ENCODE results near the gene KY. TPM values are rescaled to one million over a fixed set of nuclear protein-coding genes. Genes with fewer than 3 reads are reported as not detected.

The KY gene
- total RNA-seq, 6 donors from 2014 or later = 0.11 to 2.1 (median 0.38) TPM; not detected in 2

GRCh38 chr3:134601539-134602439 lies 49.0 kb downstream of the KY start:
- no peak overlapping the region for H3K27ac ChIP-seq
- no peaks in the 10 kb centered on the region for H3K27me3 ChIP-seq
- H3K4me1 ChIP-seq = peaks cover 0 to 8% (median 0%) of the 10 kb centered on the region in 4 donors
- H3K9me3 ChIP-seq = no peaks in the 10 kb centered on the region
- WGBS, 2 donors = 65 to 78% methylated on average over 8 to 19 of the region's 19 CpGs
- ATAC-seq (ENCODE audit: low FRiP score in 2 of 2) = peak in 1 of 2 donors; percentile 10
- DNase-seq = peak in 1 of 2 donors; percentile 60
- H3K4me3 ChIP-seq = no peak overlapping the region
- TF ChIP-seq POLR2AphosphoS5 (IDR thresholded peaks at IDR 0.05) (no peak), EP300 (IDR thresholded peaks at IDR 0.05) (no peak), CTCF (IDR thresholded peaks at IDR 0.05) (no peak), POLR2A (IDR thresholded peaks at IDR 0.05) (no peak)
- no peaks in the 10 kb centered on the region for H3K36me3 ChIP-seq

GRCh38 chr3:134600685-134601463 lies 49.9 kb downstream of the KY start:
- ATAC-seq (ENCODE audit: low FRiP score in 2 of 2) (peak; percentile 63 to 82), DNase-seq (peak; percentile 61 to 93)
- 11 to 18% methylated on average over 31 of the region's 31 CpGs for WGBS, 2 donors
- no peaks in the 10 kb centered on the region for H3K27me3 ChIP-seq
- TF ChIP-seq CTCF (IDR thresholded peaks at IDR 0.05) (peak; percentile 68 to 91 (median 80)), EP300 (IDR thresholded peaks at IDR 0.05) (no peak), POLR2A (IDR thresholded peaks at IDR 0.05) (no peak), POLR2AphosphoS5 (IDR thresholded peaks at IDR 0.05) (no peak)
- H3K9me3 ChIP-seq = no peaks in the 10 kb centered on the region
- H3K4me3 ChIP-seq = no peak overlapping the region
- H3K27ac ChIP-seq = no peak overlapping the region
- H3K36me3 ChIP-seq = no peaks in the 10 kb centered on the region
- peaks cover 0 to 8% (median 0%) of the 10 kb centered on the region in 4 donors for H3K4me1 ChIP-seq

DNA sequence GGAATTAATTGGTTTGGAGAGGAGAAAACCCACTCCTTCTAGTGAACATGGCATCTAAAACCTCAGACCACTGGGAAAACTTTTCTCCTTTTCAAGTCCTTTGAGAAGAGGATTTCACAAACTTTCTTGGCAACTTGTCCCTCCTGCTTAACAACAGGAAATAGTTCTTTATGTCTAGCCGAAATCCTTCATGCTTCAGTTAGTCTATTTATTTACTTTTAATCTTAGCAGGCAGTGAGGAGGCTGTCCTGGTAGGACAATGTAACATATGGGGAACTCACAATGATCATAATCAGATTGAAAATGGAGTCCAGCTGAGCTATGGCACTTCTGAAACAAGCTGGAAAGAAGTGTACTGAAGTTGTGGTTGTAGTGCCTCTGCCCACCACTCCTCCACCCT lies 50.6 kb downstream of the KY start:
- Histone ChIP-seq H3K27ac (no peak overlapping the region), H3K9me3 (no peaks in the 10 kb centered on the region), H3K27me3 (no peaks in the 10 kb centered on the region), H3K4me1 (peaks cover 0 to 8% (median 0%) of the 10 kb centered on the region in 4 donors), H3K36me3 (no peaks in the 10 kb centered on the region), H3K4me3 (no peak overlapping the region)
- WGBS, 2 donors = 11 to 28% methylated on average over 1 of the region's 1 CpG
- DNase-seq (no peak), ATAC-seq (ENCODE audit: low FRiP score in 2 of 2) (no peak)
- no peak for TF ChIP-seq POLR2AphosphoS5 (IDR thresholded peaks at IDR 0.05)
- no peak for TF ChIP-seq CTCF (IDR thresholded peaks at IDR 0.05)
- TF ChIP-seq EP300 (IDR thresholded peaks at IDR 0.05) = no peak
- TF ChIP-seq POLR2A (IDR thresholded peaks at IDR 0.05) = no peak

GRCh38 chr3:134598763-134599545 lies 51.9 kb downstream of the KY start:
- WGBS, 2 donors = 75 to 78% methylated on average over 10 of the region's 10 CpGs
- ATAC-seq (ENCODE audit: low FRiP score in 2 of 2) (no peak), DNase-seq (no peak)
- TF ChIP-seq EP300 (IDR thresholded peaks at IDR 0.05) (no peak), CTCF (IDR thresholded peaks at IDR 0.05) (no peak), POLR2A (IDR thresholded peaks at IDR 0.05) (no peak), POLR2AphosphoS5 (IDR thresholded peaks at IDR 0.05) (no peak)
- Histone ChIP-seq H3K4me3 (no peak overlapping the region), H3K9me3 (no peaks in the 10 kb centered on the region), H3K4me1 (peaks cover 0 to 8% (median 4%) of the 10 kb centered on the region in 4 donors), H3K36me3 (no peaks in the 10 kb centered on the region), H3K27me3 (no peaks in the 10 kb centered on the region), H3K27ac (peak overlapping the region in 2 of 4 donors; percentile 24 to 36)
